AG04449 (cell line): Measurements from ENCODE around the gene CSTA.

Source experiments
- CTCF ChIA-PET: fragments of 350-600 bp; formaldehyde crosslinking; extraction: SDS; loops from one replicate; lab custom pipeline; 2021; ENCODE audit warnings: antibody characterized with exemption; lab: Yijun Ruan, JAX
- POLR2A ChIA-PET: fragments of 400-600, 350-600 bp; formaldehyde crosslinking; extraction: SDS; loops from one replicate; lab custom pipeline; 2020; ENCODE audit warnings: antibody characterized with exemption, inconsistent platforms; lab: Yijun Ruan, JAX
- DNase-seq: peaks from one replicate; pipeline ENCODE4 v3.0.0-alpha.2; 2010; ENCODE audit warnings: low read depth, low spot score
- H3K4me3 ChIP-seq: 2 replicates; pipeline ENCODE4 v1.5.1; 2011; ENCODE audit warnings: low read depth, mild to moderate bottlenecking, control low read depth, low read length
- TF ChIP-seq, protein P1 (sequence below): IDR thresholded peaks from one replicate; pipeline ENCODE4 v1.5.1; 2011; ENCODE audit warnings: mild to moderate bottlenecking, moderate library complexity, low read length, control low read depth, inconsistent platforms; ENCODE audit not compliant: insufficient read depth; ENCODE audit errors: missing control alignments

CSTA gene, protein sequence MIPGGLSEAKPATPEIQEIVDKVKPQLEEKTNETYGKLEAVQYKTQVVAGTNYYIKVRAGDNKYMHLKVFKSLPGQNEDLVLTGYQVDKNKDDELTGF

DNA sequence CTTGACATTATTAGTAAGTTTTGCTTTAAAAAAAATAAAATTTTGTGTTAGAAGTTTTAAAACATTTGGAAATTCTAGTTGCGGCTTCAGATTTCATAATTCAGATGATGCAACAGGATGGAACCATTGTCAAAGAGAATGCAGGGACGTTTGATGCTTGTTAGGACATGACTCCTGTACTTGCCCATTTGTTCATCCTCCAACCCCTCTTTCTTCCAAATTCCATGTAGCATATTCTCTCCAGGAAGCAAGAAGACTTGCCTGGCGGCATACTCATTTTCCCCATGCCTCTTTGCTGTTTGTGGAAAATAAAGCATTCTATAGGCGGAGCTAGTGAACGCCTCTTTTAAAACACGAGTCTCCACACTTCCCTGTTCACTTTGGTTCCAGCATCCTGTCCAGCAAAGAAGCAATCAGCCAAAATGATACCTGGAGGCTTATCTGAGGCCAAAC, at the start of gene CSTA:
Gene CSTA, plus strand, starts transcription at position 378 of the 453 bp plus-strand sequence. Its CDS starts 45 bp downstream, at position 423.
- no peak within 1 kb of the TSS for H3K4me3 ChIP-seq
- CTCF ChIA-PET = no interaction called here
- TF ChIP-seq, protein P1, sequence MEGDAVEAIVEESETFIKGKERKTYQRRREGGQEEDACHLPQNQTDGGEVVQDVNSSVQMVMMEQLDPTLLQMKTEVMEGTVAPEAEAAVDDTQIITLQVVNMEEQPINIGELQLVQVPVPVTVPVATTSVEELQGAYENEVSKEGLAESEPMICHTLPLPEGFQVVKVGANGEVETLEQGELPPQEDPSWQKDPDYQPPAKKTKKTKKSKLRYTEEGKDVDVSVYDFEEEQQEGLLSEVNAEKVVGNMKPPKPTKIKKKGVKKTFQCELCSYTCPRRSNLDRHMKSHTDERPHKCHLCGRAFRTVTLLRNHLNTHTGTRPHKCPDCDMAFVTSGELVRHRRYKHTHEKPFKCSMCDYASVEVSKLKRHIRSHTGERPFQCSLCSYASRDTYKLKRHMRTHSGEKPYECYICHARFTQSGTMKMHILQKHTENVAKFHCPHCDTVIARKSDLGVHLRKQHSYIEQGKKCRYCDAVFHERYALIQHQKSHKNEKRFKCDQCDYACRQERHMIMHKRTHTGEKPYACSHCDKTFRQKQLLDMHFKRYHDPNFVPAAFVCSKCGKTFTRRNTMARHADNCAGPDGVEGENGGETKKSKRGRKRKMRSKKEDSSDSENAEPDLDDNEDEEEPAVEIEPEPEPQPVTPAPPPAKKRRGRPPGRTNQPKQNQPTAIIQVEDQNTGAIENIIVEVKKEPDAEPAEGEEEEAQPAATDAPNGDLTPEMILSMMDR = no peak
- DNase-seq = no peak
- POLR2A ChIA-PET = no interaction called here

DNA sequence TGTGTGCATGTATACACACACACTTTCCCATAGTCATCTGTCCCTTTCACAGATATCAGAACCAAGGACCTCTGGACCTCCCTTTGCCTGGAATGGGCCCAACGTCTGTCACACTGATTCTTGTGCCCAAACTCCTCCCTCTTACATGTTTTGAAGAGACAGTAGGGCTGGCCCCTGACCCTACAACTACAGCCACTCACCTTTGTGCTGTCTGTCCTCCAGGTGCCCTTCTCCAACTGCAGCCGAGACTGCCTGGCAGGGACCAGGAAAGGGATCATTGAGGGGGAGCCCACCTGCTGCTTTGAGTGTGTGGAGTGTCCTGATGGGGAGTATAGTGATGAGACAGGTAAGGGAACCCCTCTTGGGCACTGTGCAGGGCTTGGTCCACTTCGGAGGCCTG, 43.2 kb upstream of the CSTA start:
- TF ChIP-seq, protein P1 = no peak
- POLR2A ChIA-PET = no interaction called here
- no peak for DNase-seq
- H3K4me3 ChIP-seq = no peak overlapping the region
- CTCF ChIA-PET = no interaction called here

DNA sequence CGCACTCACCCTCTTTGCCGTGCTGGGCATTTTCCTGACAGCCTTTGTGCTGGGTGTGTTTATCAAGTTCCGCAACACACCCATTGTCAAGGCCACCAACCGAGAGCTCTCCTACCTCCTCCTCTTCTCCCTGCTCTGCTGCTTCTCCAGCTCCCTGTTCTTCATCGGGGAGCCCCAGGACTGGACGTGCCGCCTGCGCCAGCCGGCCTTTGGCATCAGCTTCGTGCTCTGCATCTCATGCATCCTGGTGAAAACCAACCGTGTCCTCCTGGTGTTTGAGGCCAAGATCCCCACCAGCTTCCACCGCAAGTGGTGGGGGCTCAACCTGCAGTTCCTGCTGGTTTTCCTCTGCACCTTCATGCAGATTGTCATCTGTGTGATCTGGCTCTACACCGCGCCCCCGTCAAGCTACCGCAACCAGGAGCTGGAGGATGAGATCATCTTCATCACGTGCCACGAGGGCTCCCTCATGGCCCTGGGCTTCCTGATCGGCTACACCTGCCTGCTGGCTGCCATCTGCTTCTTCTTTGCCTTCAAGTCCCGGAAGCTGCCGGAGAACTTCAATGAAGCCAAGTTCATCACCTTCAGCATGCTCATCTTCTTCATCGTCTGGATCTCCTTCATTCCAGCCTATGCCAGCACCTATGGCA, 41.1 kb upstream of the CSTA start:
- TF ChIP-seq, protein P1 = no peak
- H3K4me3 ChIP-seq = no peak overlapping the region
- POLR2A ChIA-PET = no interaction called here
- no peak for DNase-seq
- CTCF ChIA-PET = no interaction called here

DNA sequence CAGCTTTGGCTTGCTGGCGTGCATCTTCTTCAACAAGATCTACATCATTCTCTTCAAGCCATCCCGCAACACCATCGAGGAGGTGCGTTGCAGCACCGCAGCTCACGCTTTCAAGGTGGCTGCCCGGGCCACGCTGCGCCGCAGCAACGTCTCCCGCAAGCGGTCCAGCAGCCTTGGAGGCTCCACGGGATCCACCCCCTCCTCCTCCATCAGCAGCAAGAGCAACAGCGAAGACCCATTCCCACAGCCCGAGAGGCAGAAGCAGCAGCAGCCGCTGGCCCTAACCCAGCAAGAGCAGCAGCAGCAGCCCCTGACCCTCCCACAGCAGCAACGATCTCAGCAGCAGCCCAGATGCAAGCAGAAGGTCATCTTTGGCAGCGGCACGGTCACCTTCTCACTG, 40.6 kb upstream of the CSTA start:
- ChIA-PET CTCF (no interaction called here), POLR2A (no interaction called here)
- no peak overlapping the region for H3K4me3 ChIP-seq
- TF ChIP-seq, protein P1 = no peak
- no peak for DNase-seq

DNA sequence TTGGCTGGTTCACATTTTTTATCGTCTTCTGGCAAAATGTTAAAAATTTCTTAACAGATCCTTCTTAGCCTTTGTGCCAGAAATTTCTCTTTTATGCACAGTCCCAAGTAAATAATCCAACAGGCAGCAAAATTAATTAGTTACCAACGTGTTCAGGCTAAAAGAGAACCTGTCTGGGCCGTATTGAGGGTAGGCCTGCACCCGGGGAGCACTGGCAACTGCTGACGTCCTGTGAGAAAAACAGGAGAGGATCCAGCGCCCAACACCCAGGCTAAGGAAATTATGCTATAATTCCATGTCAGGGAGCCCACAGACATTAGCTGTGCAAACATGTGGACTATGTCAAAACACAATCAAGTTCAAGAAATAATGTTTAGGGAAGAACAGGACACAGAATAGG, 30.7 kb upstream of the CSTA start:
- H3K4me3 ChIP-seq = no peak overlapping the region
- ChIA-PET CTCF (no interaction called here), POLR2A (no interaction called here)
- no peak for DNase-seq
- TF ChIP-seq, protein P1 = no peak

DNA sequence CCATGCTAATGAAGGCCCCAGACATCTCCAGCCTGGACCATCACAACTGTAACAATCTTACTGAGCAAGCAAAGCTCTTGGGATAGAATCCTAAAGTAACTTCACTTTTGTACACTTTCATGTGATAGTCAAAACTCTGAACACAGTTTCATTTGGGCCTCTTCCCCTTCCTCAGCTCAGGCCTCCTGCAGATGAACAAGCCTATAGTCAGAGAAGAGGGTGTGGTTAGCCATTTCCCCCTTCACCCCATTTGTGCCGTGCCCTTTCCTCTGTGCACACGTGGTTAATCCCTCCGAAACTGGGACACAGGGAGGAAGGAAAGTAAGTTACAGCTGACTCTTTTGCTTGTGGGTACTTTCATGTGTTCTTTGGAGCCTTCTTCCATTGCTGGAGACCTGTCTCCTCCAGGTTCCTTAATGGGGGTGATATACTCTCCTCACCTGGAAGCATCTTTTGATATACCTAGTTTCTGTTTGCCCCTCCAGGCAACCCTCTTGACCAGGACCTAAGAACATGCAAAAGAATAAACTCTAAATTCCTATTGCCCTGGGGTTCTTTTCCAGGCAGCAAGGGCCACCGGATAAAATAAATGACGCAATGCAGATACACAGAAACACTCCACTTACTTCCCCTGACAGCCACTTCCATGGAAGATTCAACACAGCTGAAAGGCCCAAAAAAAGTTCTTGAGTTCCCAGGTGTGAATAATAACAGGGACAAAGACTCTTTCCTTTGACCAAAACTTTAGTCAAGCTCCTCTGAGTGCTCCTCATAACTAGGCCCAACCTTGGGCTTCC, 29.6 kb upstream of the CSTA start:
- CTCF ChIA-PET = no interaction called here
- no peak overlapping the region for H3K4me3 ChIP-seq
- no peak for DNase-seq
- TF ChIP-seq, protein P1 = no peak
- POLR2A ChIA-PET = no interaction called here
